GM21360 (cell line): ENCODE results near the gene ASB3.
"Not testable (repeated sequence)": the region's sequence is repeated elsewhere in the genome, so short reads cannot be mapped to it uniquely, and the experiment has no call there.

Source experiments
- ATAC-seq: cut with Tn5 transposase; IDR thresholded peaks from one replicate; pipeline ENCODE4 v1.9.1; 2021; ENCODE audit warnings: mild to moderate bottlenecking, moderate library complexity; ENCODE audit not compliant: unreplicated experiment

ASB3 gene

GRCh38 chr2:53658474-53658873, 128.3 kb downstream of the ASB3 start:
- not testable (repeated sequence) for ATAC-seq

DNA sequence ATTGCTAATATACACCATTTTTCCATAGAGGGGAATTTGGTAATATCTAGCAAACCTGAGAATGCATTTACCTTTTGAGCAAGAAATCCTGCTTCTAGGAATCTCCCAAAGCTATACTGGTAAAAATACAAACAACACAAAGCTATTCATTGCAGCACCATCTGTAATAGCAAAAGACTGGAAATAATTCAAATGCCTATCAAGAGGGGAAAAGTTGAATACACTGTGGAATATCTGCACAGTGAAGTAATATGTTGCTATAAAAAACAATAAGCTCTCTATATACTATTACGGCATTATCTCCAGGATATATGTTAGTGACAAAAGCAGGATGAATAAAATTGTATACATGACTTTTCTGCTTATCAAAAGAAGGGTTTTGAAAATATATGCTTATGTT, 131.5 kb downstream of the ASB3 start:
- no peak for ATAC-seq

GRCh38 chr2:53654396-53654795, 132.4 kb downstream of the ASB3 start:
- no peak for ATAC-seq

GRCh38 chr2:53652131-53652530, 134.6 kb downstream of the ASB3 start:
- ATAC-seq, result no peak

DNA sequence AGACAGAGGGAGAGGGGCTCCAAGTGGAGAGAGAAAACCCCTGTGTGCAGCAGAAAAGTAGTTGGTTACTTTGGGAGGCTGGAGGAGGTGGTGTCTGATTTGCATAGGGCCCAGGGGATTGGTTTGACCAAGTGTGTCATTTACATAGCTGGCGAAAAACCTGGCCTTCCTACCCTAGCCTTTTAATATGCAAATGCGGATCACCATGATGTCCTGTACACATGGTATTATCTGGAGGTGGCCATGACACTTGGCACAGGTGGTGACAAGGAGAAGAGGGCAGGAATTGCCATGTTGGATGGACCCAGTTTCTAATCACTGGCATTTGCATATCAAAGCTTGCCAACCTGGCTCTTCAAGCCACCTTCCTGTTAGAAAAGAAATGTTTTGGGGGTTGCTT, 140.0 kb downstream of the ASB3 start:
- no peak for ATAC-seq

- ATAC-seq, result no peak
Observed at GRCh38 chr2:53641290-53641689, 145.5 kb downstream of the ASB3 start.

DNA sequence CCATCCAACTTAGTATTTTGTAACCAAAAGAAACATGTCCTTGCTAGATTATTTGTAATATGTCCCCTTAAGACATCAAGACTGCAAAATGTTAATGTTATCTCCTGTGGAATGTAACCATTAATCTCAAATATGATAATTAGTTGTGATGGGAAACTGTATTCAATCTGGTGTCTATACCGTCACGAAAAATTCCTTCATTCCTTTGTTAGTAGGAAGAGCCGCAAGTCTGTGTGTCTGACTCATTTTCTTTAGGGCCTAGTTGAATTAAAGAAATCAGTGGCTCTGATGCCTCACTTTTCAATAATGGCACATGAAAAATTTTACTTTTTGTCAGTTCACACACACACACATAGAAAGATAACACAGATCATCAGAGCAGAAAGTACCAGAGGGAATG, 146.3 kb downstream of the ASB3 start:
- ATAC-seq, result no peak

DNA sequence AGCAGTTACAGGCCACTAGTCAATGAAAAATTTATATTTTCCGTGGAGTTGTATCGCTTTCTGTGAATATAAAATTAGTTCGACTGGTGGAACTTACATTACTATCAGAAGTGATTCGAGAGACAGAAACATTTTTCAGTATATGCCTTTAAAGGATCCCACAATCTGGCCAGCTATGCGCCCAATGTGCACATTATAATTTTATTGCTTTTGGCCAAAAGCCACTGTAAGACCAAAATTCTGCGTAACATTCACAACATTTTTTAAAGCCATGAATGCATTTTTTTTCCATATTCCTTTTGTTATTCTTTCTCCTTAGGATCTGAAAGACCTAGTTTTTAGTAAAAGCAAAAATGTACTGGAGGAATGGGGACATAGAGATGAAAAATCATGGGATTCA, 150.2 kb downstream of the ASB3 start:
- no peak for ATAC-seq

- ATAC-seq, result no peak
Observed at GRCh38 chr2:53636109-53636508, 150.6 kb downstream of the ASB3 start.

GRCh38 chr2:53635694-53636093, 151.1 kb downstream of the ASB3 start:
- ATAC-seq, result peak; percentile 50

DNA sequence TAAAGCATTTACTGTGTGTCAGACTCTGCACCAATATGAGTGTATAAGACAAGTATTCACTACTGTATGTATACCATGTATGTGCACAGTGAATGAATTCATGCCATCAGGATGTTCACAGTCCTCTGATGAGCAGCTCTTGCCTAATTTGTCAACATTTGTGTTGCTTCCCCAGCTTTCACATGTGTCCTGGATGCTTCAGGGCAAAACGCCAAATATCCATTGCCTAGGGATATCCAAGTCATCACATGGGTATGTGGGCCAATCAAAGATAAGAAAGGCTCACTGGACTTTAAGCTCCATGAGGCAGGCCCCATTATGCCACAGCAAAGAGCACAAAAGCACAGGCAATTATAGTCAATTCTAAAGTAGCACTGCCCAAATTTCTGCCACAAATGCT, 153.3 kb downstream of the ASB3 start:
- no peak for ATAC-seq

DNA sequence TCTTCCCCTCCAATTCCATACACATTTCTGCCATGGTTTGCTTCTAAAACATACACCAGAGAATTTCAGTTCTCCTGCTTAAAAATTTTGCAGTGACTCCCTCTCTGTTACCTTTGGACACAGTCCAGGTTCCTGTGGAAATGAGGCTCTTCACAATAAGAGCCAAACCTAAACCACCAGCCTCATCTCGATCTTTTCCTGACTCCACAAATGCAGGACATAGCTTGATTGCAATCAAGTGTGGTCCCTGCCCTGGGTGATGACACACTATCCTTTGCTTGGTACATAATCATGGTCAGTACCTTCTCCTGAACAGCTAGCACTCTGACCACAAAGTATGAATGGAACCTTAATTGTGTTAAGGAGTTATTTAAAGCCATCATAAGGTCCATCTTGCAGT, 154.0 kb downstream of the ASB3 start:
- no peak for ATAC-seq

DNA sequence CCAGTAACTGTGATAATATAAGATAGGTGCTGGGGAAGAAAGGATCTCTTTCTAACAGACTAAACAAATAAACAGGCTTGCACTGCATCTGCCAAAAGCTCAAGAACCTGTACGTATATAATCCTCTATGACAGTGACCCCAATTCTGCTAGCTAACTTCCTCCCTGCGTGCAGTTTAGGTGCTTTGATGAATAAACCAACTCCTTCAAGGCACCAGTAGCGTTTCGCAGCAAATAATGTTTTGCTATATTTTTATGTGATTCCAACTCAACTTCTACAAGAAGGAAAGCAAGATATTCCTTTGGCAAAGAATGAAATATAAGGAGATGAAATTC, 154.7 kb downstream of the ASB3 start:
- ATAC-seq, result no peak

GRCh38 chr2:53631313-53632125, 155.2 kb downstream of the ASB3 start:
- no peak for ATAC-seq

DNA sequence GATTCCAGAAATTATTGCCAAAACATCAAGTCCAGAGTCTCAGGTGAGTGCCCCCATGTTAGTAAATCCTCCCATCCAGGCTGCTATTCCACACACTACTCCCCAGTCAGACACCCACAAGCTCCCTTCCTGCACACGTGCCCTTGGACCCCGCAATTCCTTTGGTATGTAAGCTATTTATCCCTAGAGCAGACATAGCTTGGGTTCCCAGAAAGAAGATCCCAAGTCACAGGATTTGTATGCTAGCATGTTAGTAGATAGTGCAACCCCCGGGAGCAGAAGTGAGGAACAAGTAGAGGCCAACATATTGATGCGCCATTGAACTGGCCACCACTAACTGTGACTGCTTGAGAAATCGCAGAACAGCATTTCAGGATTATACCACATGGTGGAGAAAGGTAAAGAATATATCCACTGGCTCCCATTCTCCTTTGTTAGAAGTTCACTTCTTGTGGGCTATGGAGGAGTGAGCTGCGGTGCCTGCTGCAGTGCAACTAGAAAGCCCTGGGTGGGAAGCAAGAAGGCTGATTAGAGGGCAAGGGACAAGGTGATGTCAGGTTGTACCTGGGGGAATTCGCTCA, 156.6 kb downstream of the ASB3 start:
- no peak for ATAC-seq

DNA sequence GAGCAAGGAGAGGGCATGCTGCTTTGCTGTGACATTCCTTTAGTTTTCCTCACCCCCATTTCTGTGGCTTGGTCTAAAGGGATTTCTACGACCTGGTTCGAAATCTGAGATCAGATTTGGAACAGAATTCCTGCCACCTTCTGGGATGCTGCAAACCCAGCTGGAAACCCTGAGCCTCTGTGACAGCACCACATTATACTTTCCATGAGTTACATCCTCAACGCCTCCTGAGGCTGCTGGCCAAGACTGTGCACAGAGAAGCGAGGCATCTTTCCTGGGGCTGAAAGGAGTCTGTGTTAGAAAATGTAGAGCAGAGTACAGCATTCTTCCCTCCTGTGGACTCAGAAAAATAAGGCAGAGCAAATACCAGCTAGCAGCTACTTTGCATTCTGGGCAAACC, 157.3 kb downstream of the ASB3 start:
- ATAC-seq, result no peak

GRCh38 chr2:53629001-53629400, 157.8 kb downstream of the ASB3 start:
- ATAC-seq, result no peak

DNA sequence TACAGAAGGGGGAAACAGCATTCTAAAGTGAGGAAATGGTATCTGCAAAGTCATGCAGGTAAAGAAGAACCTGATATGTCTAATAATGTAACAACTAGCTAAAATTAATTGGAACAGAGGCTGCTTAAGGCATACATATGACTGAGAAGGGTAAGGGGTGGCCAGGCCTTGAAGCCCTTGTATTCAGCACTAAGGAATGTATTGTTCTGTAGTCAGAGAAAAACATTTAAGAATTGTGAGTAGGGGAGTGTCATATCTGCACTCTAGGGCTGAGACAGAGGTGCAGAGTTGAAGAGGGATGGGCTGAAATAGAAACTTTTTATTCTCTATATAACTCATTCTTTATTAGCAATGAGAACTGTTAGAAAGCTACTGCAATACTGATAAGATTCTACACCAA, 164.6 kb downstream of the ASB3 start:
- ATAC-seq, result no peak

DNA sequence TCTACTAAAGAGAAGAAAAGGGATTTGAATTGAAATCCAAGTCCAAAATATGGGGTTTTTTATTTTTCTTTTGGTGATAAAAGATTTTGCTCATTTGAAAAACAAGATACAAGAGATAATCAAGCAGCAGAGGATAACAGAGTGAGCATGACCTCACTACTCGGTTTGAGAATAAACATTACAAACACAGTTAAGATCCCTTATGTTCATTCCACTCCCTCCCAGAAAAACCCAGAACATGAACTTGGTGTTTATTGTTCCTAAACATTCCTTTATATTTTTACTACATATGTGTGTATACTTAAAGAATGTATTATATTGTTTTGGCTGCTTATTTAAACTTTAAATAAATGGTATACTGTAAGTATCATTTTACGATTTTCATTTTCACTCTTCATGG, 165.8 kb downstream of the ASB3 start:
- no peak for ATAC-seq
